ENCODE data around the gene IL3RA.
"Not testable (repeated sequence)": the region's sequence is repeated elsewhere in the genome, so short reads cannot be mapped to it uniquely, and the experiment has no call there.

The IL3RA gene

DNA sequence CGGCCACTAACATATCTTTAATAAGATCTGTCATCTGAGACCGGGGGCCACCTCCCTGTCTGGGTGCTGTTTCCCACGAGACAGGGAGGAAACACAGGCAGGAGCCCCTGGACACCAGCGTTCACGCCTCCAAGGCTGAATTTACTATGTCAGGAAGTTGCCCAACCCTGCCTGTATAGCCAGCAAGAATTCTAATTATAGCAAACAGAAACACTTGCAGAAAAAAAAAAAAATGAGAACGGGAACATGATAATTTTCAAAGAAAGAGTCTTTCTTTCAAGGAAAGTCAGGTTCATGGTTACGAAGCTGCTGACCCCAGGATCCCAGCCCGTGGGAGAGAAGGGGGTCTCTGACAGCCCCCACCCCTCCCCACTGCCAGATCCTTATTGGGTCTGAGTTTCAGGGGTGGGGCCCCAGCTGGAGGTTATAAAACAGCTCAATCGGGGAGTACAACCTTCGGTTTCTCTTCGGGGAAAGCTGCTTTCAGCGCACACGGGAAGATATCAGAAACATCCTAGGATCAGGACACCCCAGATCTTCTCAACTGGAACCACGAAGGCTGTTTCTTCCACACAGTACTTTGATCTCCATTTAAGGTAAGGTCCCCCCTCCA is at the start of gene IL3RA:
Gene IL3RA, plus strand, starts transcription at position 455 of the 613 bp plus-strand sequence. CDS start 4,981 bp downstream, outside the sequence.
- no peak for DNase-seq (ENCODE audit: low read depth in 2 of 3, low spot score in 1 of 3)

DNA sequence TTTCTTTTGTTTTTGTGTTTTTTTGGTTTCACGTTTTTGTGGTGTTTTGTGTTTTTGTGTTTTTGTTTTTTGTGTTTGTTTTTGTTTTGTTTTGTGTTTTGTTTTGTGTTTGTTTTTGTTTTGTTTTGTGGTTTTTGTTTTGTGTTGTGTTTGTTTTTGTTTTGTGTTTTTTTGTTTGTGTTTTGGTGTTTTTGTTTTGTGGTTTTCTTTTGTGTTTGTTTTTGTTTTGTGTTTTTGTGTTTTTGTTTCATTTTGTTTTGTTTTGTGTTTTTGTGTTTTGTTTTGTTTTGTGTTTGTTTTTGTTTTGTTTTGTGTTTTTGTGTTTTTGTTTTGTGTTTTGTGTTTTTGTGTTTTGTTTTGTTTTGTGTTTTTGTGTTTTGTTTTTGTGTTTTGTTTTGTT is 47.0 kb upstream of the IL3RA start:
- no peak for DNase-seq (ENCODE audit: low read depth in 2 of 3, low spot score in 1 of 3)

DNA sequence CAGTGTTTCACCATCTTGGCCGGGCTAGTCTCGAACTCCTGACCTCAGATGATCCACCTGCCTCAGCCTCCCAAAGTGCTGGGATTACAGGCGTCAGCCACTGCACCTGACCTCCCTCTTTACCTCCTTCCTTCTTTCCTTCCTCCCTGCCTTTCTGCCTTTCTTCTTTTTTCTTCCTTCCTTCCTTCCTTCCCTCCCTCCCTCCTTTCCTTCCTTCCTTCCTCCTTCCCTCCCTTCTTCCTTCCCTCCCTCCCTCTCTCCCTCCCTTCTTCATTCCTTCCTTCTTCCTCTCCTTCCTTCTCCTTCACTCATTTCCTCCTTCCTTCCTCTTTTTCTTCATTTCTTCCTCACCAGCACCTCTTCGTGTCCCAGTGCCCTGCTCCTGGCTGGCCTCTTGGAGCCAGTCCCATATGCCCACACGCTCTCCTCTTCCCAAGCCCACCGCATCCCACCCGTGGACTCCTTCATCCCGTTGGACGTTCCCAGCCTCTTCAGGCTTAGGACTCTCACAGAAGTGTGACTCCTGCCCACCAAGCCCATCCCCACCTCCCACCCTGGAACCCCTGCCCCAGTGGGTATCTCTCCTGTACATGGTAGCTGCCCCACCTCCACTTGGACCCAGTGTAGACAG is 45.4 kb upstream of the IL3RA start:
- no peak for DNase-seq (ENCODE audit: low read depth in 2 of 3, low spot score in 1 of 3)

DNA sequence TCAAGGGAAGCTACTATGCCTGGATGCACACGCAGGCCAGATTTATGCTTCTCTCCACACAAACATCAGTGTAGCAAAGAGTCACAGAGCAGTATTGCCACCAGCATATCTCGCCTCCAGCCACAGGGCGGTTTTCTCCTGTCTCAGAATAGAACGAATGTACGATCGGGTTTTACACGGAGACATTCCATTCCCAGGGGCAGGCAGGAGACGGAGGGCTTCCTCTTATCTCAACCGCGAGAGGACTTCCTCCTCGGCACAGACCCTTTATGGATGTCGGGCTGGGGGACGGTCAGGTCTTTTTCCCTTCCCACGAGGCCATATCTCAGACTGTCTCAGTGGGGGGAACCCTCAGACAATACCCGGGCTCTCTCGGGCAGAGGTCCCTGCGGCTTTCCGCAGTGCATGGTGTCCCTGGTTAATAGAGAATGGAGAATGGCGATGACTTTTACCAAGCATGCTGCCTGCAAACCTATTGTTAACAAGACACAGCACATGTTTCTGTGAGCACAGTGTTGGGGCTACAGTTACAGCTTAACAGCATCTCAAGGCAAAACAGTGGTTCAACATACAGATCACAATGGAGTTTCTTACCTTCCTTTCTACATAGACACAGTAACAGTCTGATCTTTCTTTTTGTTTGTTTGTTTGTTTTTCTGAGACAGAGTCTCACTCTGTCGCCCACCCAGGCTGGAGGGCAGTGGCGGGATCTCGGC is 43.9 kb upstream of the IL3RA start:
- no peak for DNase-seq (ENCODE audit: low read depth in 2 of 3, low spot score in 1 of 3)

DNA sequence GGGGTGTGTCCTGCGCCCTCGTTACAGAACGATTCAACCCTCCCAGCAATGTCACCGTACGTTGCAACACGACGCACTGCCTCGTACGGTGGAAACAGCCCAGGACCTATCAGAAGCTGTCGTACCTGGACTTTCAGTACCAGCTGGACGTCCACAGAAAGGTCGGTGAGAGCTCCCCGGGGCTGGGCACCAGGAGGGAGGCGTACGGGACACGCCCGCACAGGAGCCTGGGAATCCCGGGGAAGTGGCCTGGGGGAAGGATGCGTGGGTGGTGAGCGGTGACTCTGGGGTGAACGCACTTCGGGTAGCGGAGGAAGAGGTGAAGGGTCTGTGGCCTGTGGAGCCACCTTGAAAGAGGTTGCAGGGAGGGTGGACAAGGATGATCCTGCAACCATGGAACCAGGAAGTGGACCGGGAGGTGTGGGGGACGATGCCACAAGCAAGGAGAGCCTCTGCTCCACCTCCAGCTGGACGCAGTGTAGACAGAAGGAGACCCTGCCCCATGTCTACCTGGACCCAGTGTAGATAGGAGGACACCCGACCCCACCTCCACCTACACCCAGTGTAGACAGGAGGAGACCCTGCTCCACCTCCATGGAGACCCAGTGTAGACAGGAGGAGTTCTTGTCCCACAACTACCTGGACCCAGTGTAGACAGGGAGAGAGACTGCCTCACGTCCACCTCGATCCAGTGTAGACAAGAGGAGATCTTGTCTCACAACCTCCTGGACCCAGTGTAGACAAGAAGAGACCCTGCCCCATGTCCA is 42.1 kb upstream of the IL3RA start:
- no peak for DNase-seq (ENCODE audit: low read depth in 2 of 3, low spot score in 1 of 3)

DNA sequence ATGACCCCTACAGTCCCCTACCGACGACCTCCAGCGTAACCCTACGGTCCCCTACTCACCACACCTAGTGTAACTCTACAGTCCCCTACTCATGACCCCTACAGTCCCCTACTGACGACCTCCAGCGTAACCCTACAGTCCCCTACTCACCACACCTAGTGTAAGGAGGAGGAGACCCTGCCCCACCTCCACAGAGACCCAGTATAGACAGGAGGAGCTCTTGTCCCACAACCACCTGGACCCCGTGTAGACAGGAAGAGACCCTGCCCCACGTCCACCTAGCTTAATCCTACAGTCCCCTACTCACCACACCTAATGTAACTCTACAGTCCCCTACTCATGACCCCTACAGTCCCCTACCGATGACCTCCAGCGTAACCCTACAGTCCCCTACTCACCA is 41.0 kb upstream of the IL3RA start:
- DNase-seq (ENCODE audit: low read depth in 2 of 3, low spot score in 1 of 3): no peak

DNA sequence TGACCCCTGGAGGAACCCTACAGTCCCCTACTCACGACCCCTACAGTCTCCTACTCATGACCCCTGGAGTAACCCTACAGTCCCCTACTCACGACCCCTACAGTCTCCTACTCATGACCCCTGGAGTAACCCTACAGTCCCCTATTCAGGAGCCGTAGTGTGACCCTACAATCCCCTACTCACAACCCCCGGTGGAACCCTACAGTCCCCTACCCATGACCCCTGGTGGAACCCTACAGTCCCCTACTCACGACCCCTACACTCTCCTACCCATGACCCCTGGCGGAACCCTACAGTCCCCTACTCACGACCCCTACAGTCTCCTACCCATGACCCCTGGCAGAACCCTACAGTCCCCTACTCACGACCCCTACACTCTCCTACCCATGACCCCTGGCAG is 39.0 kb upstream of the IL3RA start:
- not testable (repeated sequence) for DNase-seq (ENCODE audit: low read depth in 2 of 3, low spot score in 1 of 3)

DNA sequence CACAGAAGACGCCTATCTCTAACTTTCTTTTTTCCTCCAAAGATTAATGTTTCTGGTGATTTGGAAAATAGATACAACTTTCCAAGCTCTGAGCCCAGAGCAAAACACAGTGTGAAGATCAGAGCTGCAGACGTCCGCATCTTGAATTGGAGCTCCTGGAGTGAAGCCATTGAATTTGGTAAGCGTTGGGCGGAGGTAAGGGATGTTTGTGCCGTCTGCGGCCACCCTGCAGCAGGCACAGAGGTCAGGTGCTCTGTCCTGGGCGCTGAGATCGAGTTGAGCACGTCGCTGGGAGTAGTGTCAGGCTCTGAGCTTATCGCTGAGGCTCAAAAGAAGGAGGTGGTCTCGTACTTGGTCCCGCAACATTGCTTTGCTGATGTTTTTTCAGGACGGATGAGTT is 36.1 kb upstream of the IL3RA start:
- DNase-seq (ENCODE audit: low read depth in 2 of 3, low spot score in 1 of 3): no peak

DNA sequence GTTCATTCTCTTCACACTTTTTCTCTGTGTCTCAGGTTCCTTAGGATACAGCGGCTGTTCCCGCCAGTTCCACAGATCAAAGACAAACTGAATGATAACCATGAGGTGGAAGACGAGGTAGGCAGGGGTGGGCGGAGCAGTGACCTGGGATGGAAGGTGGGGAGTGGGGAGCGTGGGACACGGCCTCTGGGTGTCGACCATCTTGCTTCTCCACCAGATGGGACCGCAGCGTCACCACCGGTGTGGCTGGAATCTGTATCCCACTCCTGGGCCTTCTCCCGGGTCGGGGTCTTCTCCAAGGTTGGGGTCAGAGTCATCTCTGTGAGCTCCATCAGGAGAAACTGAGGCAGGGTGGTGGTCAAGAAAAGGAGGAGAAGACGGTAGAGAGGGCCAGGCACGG is 31.2 kb upstream of the IL3RA start:
- no peak for DNase-seq (ENCODE audit: low read depth in 2 of 3, low spot score in 1 of 3)

DNA sequence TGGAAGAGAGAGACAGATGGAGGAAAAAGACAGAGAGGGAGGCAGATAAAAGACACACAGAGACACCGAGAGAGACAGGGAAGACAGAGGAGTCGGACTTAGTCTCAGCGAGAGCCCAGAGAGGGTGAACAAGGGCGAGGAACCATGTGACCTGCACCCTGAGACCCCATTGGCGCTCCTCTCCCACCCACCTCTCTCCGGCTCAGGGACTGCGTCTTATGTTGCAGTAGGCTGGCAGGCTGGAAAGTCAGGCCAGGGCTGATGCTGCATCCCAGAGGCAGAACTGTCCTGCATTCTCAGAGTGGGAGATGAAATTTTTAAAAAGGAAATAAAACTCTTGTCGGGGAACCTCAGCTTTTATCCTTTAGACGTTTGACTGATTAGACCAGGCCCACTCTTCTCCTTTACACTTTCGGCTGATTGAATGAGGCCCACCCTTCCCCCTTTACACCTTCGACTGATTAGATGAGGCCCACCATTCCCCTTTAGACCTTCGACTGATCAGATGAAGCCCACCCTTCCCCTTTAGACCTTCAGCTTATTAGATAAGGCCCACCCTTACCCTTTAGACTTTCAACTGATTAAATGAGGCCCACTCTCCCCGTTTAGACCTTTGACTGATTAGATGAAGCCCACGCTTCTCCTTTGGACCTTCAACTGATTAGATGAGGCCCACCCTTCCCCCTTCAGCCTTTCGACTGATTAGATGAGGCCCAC is 29.5 kb upstream of the IL3RA start:
- DNase-seq (ENCODE audit: low read depth in 2 of 3, low spot score in 1 of 3): no peak

DNA sequence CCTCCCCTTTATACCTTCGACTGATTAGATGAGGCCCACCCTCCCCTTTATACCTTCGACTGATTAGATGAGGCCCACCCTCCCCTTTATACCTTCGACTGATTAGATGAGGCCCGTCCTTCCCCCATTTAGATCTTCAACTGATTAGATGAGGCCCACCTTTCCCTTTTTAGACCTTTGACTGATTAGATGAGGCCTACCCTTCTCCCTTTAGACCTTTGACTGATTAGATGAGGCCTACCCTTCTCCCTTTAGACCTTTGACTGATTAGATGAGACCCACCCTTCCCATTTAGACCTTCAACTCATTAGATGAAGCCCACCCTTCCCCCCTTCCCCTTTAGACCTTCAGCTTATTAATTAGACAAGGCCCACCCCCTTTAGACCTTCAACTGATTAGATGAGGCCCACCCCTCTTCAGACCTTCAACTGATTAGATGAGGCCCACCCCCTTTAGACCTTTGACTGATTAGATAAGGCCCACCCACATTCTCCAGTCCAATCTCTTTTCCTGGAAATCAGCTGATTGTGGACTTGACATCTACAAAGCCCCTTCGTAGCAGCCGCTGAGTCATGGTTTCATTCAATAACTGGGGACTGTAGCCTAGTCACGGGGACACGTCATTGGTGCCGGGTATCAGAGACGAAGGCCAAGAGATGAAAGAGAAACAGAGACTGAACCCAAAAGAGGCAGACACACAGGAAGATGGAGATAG is 28.8 kb upstream of the IL3RA start:
- DNase-seq (ENCODE audit: low read depth in 2 of 3, low spot score in 1 of 3): no peak

DNA sequence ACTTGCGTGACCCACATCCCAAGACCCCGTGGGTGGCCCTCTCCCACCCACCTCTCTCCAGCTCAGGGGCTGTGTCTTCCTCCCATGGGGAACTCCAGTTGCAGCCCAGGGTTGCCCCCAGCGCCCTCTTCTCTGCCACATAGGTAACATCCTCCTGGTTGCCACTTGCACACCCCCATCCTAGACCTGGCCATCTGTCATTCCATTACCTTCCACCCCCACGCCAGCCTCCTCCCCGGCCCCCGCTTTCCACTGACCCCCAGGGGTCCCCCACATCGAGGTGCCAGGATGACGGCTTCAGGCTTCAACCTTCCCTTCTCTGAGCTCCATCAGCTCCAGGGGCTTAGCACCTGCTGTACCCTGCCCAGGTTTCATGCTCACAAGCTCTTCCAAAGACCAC is 28.1 kb upstream of the IL3RA start:
- no peak for DNase-seq (ENCODE audit: low read depth in 2 of 3, low spot score in 1 of 3)

DNA sequence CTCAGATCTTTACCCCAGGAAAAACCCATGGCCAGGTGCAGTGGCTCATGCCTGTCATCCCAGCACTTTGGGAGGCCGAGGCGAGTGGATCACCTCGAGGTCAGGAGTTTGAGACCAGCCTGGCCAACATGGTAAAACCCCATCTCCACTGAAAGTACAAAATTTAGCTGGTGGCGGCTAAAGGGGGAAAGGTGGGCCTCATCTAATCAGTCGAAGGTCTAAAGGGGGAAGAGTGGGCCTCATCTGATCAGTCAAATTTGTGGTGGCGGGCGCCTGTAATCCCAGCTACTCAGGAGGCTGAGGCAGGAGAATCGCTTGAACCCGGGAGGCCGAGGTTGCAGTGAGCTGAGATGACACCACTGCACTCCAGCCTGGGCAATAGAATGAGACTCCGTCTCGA is 27.7 kb upstream of the IL3RA start:
- DNase-seq (ENCODE audit: low read depth in 2 of 3, low spot score in 1 of 3): not testable (repeated sequence)

DNA sequence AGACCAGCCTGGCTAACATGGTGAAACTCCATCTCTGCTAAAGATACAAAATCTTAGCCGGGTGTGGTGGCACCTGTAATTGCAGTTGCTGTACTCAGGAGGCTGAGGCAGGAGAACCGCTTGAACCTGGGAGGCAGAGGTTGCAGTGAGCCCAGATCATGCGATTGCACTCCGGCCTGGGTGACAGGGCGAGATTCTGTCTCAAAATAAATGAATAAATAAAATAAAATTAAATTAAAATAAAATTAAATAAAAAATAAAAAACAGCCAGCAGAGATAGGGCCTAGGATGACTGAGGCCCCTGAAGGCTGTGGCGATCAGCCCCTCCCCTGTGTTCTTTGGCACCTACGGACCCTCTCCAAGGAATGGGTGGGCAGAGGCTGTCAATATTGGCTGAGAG is 22.8 kb upstream of the IL3RA start:
- no peak for DNase-seq (ENCODE audit: low read depth in 2 of 3, low spot score in 1 of 3)

DNA sequence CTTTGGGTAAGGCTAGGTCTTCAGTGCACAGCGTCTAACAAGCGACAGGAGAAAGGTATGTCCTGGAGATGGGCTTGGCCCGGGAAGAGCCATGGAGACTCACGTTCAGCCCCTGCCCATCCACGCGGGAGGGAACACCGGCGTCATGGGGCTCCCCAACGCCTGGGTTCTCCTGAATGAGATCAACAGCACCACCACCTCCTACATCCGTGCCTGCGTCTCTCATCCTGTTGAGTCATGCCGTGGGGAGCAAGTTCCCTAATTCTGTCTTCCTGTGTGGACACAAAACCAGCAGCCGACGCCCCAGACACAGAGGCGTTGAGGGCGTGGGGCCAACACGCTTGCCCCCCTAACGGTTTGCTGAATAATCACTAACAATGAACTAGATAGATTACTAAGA is 20.1 kb upstream of the IL3RA start:
- DNase-seq (ENCODE audit: low read depth in 2 of 3, low spot score in 1 of 3): peak in 1 of 3 donors; percentile 31

DNA sequence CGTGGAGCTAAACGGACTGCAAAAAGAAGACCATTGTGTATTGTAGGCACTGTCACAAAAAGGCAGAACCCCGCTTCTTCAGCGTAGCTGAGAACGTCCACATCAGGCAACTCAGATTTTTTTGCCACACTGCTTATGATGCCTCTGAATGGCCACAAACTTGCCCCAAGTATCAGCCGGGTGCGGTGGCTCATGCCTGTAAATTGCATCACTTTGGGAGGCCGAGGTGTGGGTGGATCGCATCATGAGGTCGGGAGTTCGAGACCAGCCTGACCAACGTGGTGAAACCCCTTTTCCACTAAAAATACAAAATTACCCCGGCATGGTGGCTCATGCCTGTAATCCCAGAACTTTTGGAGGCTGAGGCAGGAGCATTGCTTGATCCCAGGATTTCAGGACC is 14.9 kb upstream of the IL3RA start:
- DNase-seq (ENCODE audit: low read depth in 2 of 3, low spot score in 1 of 3): no peak

DNA sequence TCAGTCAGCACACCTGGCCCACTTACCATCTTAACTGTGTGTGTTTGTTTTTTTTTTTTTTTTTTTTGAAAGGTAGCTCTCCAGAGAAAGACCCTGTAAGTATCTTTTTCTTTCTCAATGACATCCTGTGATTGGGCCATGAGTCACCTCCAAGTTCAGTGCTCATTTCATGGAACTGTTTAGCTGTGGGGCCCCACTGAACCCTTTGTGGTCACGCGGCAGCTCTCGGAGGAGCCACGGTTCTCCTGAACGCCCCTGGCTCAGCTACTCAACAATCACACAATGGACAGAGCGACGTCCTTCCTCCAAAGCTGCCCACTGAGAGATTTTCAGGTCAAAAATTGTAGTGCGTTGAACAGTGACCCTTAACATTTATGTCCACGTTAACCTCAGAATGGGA is 14.2 kb upstream of the IL3RA start:
- peak; percentile 26 to 35 (median 33) for DNase-seq (ENCODE audit: low read depth in 2 of 3, low spot score in 1 of 3)

DNA sequence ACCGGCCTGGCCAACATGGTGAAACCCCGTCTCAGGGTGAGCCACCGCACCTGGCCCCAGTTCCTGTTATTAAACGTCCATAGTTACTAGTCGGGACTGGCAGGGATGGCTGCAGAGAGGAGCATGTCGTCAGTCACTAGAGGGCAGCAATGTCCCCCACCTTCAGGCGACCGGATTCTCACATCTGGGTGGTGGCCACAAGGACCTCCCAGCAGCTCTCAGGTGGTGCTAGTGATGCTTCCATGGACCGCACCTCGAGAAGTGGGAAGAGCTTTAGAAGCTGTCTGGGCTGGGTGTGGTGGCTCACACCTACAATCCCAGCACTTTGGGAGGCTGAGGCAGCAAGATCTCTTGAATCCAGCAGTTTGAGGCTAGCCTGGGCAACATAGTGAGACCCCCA is 13.3 kb upstream of the IL3RA start:
- DNase-seq (ENCODE audit: low read depth in 2 of 3, low spot score in 1 of 3): peak; percentile 46 to 56 (median 47)

DNA sequence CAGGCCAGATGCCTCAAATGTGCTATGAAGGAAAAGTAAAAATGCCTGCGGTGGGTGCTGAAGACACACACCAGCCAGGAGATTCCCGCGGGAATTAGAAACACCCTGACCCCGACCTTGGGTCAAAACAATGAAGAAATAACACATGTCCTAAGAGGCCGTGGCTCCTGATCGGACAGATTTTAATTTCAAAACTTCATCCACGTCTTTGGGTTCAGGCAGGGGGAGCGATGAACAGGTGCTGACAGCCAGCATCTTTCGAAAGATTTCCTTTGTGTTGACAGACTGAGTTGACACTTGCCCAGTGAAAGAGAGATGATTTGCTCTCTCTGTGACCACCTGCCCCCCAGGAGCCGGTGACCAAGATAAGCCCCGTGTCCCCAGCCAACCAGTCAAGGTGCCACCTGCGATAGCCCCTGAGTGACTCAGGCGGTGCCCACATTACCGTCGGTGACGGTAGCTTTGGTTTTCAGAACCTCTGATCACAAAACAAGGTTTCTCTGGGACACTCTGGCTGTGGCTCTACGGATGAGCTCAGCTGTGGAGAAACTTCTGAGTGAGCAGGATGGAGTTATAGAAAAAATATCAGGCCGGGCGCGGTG is 11.0 kb upstream of the IL3RA start:
- DNase-seq (ENCODE audit: low read depth in 2 of 3, low spot score in 1 of 3): no peak

DNA sequence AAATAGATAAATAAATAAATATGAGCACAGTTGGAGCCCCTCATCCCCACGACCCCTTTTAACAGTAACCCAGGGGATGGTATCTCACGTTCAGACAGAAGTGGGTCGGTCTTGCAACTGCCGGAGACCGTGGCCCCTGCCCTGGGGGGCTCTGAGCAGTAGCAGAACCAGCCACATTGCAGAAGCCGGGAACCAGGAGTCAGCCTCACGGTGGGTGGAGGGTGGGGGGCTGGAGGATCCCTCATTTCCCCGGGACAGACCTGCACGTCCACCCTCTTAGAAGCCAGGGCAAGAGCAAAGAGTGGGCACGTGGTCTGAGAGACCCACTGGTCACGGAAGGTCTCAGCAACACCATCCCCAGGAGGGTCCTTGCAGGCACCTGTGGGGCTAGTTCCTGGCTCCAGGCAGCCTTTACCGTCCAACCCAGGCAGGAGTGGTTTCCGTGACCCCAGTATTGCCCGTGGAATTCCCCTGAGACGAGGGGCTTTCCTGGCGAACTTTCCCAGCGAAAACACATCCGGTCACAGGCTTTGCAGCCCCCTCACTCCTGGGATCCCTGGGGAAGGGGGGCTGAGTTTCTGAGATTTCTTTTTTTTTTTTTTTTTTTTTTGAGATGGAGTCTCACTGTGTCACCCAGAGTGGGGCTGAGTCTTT is 8.8 kb upstream of the IL3RA start:
- DNase-seq (ENCODE audit: low read depth in 2 of 3, low spot score in 1 of 3): no peak

Measured in stimulated activated CD4-positive, alpha-beta T cell treated with anti-CD3 and anti-CD28 coated beads, Interleukin-12 subunit alpha, Interleukin-12 subunit beta, amount 100 ng/mL, for 48 hours (primary cell).